Esophagus muscularis mucosa (tissue), 4 donors: Measurements from ENCODE around the gene PAQR4. TPM values are rescaled to one million over a fixed set of nuclear protein-coding genes. Genes with fewer than 3 reads are reported as not detected.

ENCODE experiments used
- DNase-seq: peaks from one replicate; pipeline ENCODE4 v3.0.0-alpha.2; 2017; ENCODE audit errors: extremely low spot score
- H3K27ac ChIP-seq, 4 donors: fragments of 200-600 bp; sonication (generic); replicated peaks in 1 of 4; 1 replicate in 3 of 4; 2 replicates in 1 of 4; pipeline ENCODE4 v1.5.1; 2016 to 2019; ENCODE audit warnings: mild to moderate bottlenecking in 1 of 4
- H3K27me3 ChIP-seq, 4 donors: fragments of 200-600 bp; sonication (generic); one replicate each; pipeline versions ENCODE4 v1.5.1 to v1.6.0; 2016 to 2019
- H3K36me3 ChIP-seq, 4 donors: fragments of 200-600 bp; sonication (generic); one replicate each; pipeline ENCODE4 v1.5.1; 2016 to 2019
- H3K4me1 ChIP-seq, 4 donors: fragments of 200-600 bp; sonication (generic); one replicate each; pipeline ENCODE4 v1.5.1; 2016 to 2019
- H3K4me3 ChIP-seq, 4 donors: fragments of 200-600 bp; sonication (generic); 1 replicate in 2 of 4; 2 replicates in 2 of 4; pipeline ENCODE4 v1.5.1; 2016 to 2019; ENCODE audit warnings: mild to moderate bottlenecking in 4 of 4, moderate library complexity in 1 of 4
- H3K9me3 ChIP-seq, 4 donors: fragments of 200-600 bp; sonication (generic); 1 replicate in 3 of 4; 2 replicates in 1 of 4; pipeline ENCODE4 v1.5.1; 2016 to 2019
- CTCF ChIP-seq, 3 experiments: fragments of 200-600 bp in 2 of 3; fragments of 450-650 bp in 1 of 3; sonication (generic) in 2 of 3; IDR thresholded peaks; one replicate each; pipeline ENCODE4 v1.5.1; 2017 to 2019; ENCODE audit warnings: antibody characterized with exemption in 3 of 3, mild to moderate bottlenecking in 2 of 3, moderate library complexity in 1 of 3
- EP300 ChIP-seq: sonication (generic); formaldehyde crosslinking; IDR thresholded peaks from one replicate; pipeline ENCODE4 v1.6.1; 2017; ENCODE audit warnings: antibody characterized with exemption
- POLR2A ChIP-seq: fragments of 450-650 bp; IDR thresholded peaks from one replicate; pipeline ENCODE4 v1.6.1; 2017; ENCODE audit warnings: antibody characterized with exemption, moderate library complexity, mild to moderate bottlenecking, low read depth
- POLR2AphosphoS5 ChIP-seq, 2 donors: sonication (generic); formaldehyde crosslinking; IDR thresholded peaks; one replicate each; pipeline ENCODE4 v1.6.1; 2017; ENCODE audit warnings: antibody characterized with exemption in 2 of 2
- WGBS: methylation state at CpG from one replicate; pipeline ENCODE4 v1.1.5; 2018; 5-methylcytosine and 5-hydroxymethylcytosine counted together
- intact Hi-C: fragments of 100-400 bp; cut with DNase I; formaldehyde crosslinking; loops from one replicate; pipeline ENCODE4 v1.15.1; 2023
- total RNA-seq, 4 donors: library from RNA; depleted of rRNA; stranded (reverse); fragments of >200 nt; gene quantifications; one replicate each; pipeline versions ENCODE4 v1.1.0 to v1.2.1, GENCODE V29; 2016

The PAQR4 gene
- total RNA-seq, 4 donors from 2014 or later = 2.2 to 7.5 (median 4.7) TPM

DNA sequence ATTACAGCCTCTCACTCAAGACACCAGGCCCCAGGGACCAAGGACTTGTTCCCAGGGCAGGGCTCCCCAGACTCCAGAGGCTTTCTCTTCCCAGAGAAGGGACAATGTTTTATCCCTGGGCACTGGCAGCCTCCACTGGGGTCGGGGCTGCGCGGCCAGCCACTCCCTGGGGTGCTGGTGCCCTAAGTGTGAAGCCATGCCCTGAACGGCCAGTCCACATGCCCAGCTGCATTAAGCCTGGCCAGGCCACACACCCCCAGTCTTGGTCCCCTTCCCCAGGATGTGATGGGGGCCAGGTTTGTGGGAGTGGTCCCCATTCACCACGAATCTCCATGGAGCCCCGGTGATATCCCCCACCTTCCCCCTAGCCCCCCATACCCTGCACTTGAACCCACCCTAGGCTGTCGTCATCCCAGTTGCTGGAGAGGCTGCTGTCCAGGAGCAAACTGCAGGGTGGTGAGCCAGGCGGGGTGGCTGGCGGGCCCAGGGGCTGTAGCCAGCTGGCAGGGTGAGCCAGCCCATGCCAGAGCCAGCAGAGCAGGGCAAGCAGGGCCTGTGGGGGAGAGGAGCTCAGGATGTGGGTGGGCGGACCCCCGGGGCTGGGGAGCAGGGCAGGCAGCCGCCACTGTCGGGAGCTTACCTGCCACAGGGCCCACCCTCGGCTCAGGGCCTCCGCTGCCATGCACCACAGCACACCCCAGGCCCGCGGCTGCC is 4.6 kb downstream of the PAQR4 start:
- TF ChIP-seq POLR2A (no peak), EP300 (no peak), CTCF (IDR thresholded peaks at IDR 0.05) (no peak), POLR2AphosphoS5 (IDR thresholded peaks at IDR 0.05) (no peak)
- H3K9me3 ChIP-seq = no peaks in the 10 kb centered on the region
- H3K36me3 ChIP-seq = no peaks in the 10 kb centered on the region
- intact Hi-C loops = no loop called here
- H3K27me3 ChIP-seq = peaks cover 0 to 40% (median 0%) of the 10 kb centered on the region in 4 donors
- DNase-seq = no peak
- WGBS = 83% methylated on average over 7 of the region's 17 CpGs
- H3K27ac ChIP-seq = no peak overlapping the region
- H3K4me1 ChIP-seq = peaks cover 11 to 18% (median 17%) of the 10 kb centered on the region in 4 donors
- H3K4me3 ChIP-seq = no peak overlapping the region

GRCh38 chr16:2974319-2975056 is 5.3 kb downstream of the PAQR4 start:
- TF ChIP-seq CTCF (IDR thresholded peaks at IDR 0.05) = no peak
- no peak for TF ChIP-seq POLR2A
- TF ChIP-seq EP300 = no peak
- no peak for TF ChIP-seq POLR2AphosphoS5 (IDR thresholded peaks at IDR 0.05)
- 90% methylated on average over 10 of the region's 15 CpGs for WGBS
- intact Hi-C loops = no loop called here

GRCh38 chr16:2975161-2975795 is 6.1 kb downstream of the PAQR4 start:
- no peaks in the 10 kb centered on the region for H3K9me3 ChIP-seq

More at GRCh38 chr16:2974319-2975056, 5.3 kb downstream of the PAQR4 start:
- Histone ChIP-seq H3K36me3 (no peaks in the 10 kb centered on the region), H3K4me3 (no peak overlapping the region), H3K9me3 (no peaks in the 10 kb centered on the region), H3K4me1 (peaks cover 10 to 14% (median 13%) of the 10 kb centered on the region in 4 donors), H3K27me3 (peaks cover 0 to 46% (median 2%) of the 10 kb centered on the region in 4 donors), H3K27ac (no peak overlapping the region)
- DNase-seq = no peak

DNA sequence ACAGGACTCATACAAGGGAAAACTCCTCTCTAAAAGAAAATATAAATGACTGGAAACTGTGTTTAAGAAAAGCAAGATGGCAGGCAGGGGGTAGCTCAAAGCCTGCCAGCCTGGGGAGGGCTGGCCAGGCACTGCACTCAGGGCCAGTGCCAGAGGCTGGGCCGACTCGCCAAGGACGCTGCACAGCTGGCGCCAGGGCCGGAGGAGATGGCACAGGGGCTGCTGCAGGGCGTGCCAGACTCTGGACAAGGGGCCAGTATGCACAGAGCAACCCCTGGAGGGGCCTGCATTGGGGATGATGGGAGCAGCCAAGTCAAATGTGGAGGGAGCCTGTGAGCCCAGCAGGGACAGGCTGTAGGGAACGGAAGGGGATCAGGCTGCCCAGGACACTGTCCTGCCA is 7.1 kb downstream of the PAQR4 start:
- Histone ChIP-seq H3K27me3 (peaks cover 0 to 54% (median 4%) of the 10 kb centered on the region in 4 donors), H3K4me1 (peaks cover 12 to 16% (median 16%) of the 10 kb centered on the region in 4 donors), H3K9me3 (no peaks in the 10 kb centered on the region), H3K4me3 (no peak overlapping the region), H3K36me3 (no peaks in the 10 kb centered on the region), H3K27ac (no peak overlapping the region)
- 97% methylated on average over 7 of the region's 7 CpGs for WGBS
- no peak for TF ChIP-seq POLR2AphosphoS5 (IDR thresholded peaks at IDR 0.05)
- no peak for TF ChIP-seq EP300
- no peak for TF ChIP-seq POLR2A
- no peak for TF ChIP-seq CTCF (IDR thresholded peaks at IDR 0.05)
- no peak for DNase-seq
- intact Hi-C loops = no loop called here

More at GRCh38 chr16:2975161-2975795, 6.1 kb downstream of the PAQR4 start:
- Histone ChIP-seq H3K27me3 (peaks cover 0 to 54% (median 4%) of the 10 kb centered on the region in 4 donors), H3K4me3 (no peak overlapping the region), H3K36me3 (no peaks in the 10 kb centered on the region), H3K4me1 (peaks cover 10 to 14% (median 13%) of the 10 kb centered on the region in 4 donors), H3K27ac (no peak overlapping the region)
- no peak for TF ChIP-seq CTCF (IDR thresholded peaks at IDR 0.05)
- TF ChIP-seq EP300 = no peak
- no peak for TF ChIP-seq POLR2AphosphoS5 (IDR thresholded peaks at IDR 0.05)
- TF ChIP-seq POLR2A = no peak
- DNase-seq = no peak
- WGBS = 97% methylated on average over 5 of the region's 28 CpGs
- intact Hi-C loops = no loop called here
